ENCODE results near the gene VSIG2. TPM values are rescaled to one million over a fixed set of nuclear protein-coding genes. Genes with fewer than 3 reads are reported as not detected.
A peak's percentile ranks its signal among the peaks of the same experiment; 100 is the strongest.

VSIG2 gene
- total RNA-seq, 1 donor from 2014 or later: 0.70 TPM

- ATAC-seq (no peak), DNase-seq (ENCODE audit: missing footprints) (no peak)
- intact Hi-C loops (cut with DNase I): no loop called here
Measured at GRCh38 chr11:124753205-124753604, 1.1 kb upstream of the VSIG2 start.

- ATAC-seq: no peak
- intact Hi-C loops (cut with DNase I): no loop called here
- no peak for DNase-seq (ENCODE audit: missing footprints)
Measured at GRCh38 chr11:124752471-124753102, 532 bp upstream of the VSIG2 start.

DNA sequence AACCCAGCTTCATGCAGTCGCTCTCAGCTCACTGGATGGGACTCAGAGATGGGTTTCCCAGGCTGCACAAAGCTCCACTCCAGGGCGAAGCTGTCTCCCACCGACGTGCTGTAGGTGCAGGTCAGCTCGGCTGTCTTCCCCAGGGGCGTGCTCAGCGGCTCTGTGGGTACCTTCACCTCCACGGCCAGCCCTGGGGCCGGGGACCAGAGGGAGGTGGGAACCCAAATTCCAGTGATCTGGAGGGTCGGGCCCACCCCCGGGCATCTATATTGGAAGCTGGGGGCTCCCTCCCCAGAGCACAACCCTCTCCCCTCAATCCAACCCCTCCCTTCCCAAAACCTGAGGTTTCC lies 689 bp downstream of the VSIG2 start:
- DNase-seq (ENCODE audit: missing footprints): no peak
- no peak for ATAC-seq

GRCh38 chr11:124749912-124750311 lies 2.1 kb downstream of the VSIG2 start:
- intact Hi-C loops (cut with DNase I): no loop called here
- DNase-seq (ENCODE audit: missing footprints) (no peak), ATAC-seq (no peak)

More for the DNA sequence above, 689 bp downstream of the VSIG2 start:
- intact Hi-C loops (cut with DNase I): no loop called here

DNA sequence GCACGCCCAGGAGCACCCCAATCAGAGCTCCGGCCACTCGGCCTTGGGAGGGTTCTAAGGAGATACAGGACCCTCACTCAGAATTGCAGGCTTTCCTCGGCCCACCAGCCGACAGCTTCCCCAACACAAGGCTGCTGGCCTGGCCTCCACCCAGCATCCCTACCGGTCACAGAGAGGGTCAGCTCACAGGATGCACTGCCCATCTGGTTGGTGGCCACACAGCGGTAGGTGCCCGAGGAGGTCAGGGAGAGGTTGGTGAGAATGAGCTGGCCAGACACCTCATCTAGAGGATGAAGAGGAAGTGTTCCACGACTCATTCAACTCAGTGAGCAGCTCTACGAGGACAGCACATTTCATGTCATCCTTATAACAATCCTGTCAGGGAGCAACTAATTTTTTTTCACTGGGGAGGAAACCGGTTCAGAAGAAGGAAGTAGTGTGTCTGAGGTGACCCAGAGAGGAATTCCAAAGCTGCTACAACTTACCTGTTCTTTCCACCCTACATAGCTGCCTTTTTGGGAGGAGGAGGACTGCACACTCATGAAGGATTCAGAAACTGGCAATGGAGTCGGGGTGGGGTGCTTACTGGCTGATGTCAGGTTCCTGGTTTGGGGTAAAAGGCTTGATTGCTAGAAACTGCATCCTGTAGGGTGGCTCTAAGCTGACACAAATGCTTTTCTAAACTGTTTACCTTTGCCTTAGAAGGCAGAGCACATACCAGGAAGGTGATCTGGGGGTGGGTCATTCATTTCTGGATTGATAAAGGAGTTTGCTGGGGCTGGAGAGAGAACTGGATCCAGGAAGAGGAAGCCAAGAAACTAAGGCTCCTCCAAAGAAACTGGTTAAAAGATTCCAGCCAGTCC lies 3.3 kb downstream of the VSIG2 start:
- DNase-seq (ENCODE audit: missing footprints) (no peak), ATAC-seq (no peak)
- intact Hi-C loops (cut with DNase I): no loop called here

DNA sequence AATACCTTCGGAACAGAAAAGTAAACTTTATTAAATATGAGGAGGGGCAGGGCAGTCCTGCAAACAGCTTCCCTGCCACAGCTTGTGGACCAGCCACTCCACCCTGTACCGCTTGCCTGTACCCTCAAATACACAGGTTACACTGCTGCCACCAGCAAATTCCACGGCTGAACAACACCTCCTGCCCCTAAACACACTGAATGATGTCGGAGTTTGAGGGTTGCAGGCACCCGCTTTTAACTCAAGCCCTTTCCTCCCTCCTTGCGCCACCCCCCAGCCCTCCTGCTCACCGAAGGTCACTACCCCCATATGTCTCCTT lies 4.0 kb downstream of the VSIG2 start:
- intact Hi-C loops (cut with DNase I): no loop called here
- no peak for DNase-seq (ENCODE audit: missing footprints)
- ATAC-seq: no peak

GRCh38 chr11:124747406-124748099 lies 4.5 kb downstream of the VSIG2 start:
- ATAC-seq (no peak), DNase-seq (ENCODE audit: missing footprints) (no peak)
- intact Hi-C loops (cut with DNase I): no loop called here

DNA sequence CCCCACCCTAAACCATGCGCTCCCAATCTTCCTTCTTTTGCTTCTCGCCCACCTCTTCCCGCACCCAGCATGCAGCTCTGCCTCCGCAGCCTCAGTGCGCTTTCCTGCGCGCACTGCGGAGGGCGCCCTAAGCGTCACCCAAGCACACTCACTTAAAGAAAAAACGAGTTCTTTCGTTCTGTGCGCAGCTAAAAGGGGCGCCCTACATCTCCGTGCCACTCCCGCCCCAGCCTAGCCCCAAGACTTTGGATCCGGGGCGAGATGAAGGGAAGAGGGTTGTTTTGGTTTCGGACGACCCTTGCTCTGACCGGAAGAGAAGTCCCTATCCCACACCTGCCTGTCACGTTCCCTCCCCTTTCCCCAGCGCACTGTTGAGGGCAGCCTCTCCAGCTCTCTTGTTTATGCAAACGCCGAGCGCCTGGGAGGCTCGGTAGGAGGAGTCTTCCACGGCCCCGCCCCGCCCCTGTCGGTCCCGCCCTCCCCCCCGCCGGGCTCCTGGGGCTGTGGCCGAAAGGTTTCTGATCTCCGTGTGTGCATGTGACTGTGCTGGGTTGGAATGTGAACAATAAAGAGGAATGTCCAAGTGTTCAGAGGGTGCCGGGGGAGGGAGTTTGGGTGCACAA lies 5.3 kb downstream of the VSIG2 start:
- intact Hi-C loops (cut with DNase I): no loop called here
- peak; percentile 69 for ATAC-seq
- DNase-seq (ENCODE audit: missing footprints): peak; percentile 86

GRCh38 chr11:124745835-124746620 lies 6.0 kb downstream of the VSIG2 start:
- DNase-seq (ENCODE audit: missing footprints): no peak
- intact Hi-C loops (cut with DNase I): no loop called here
- peak; percentile 7 for ATAC-seq

DNA sequence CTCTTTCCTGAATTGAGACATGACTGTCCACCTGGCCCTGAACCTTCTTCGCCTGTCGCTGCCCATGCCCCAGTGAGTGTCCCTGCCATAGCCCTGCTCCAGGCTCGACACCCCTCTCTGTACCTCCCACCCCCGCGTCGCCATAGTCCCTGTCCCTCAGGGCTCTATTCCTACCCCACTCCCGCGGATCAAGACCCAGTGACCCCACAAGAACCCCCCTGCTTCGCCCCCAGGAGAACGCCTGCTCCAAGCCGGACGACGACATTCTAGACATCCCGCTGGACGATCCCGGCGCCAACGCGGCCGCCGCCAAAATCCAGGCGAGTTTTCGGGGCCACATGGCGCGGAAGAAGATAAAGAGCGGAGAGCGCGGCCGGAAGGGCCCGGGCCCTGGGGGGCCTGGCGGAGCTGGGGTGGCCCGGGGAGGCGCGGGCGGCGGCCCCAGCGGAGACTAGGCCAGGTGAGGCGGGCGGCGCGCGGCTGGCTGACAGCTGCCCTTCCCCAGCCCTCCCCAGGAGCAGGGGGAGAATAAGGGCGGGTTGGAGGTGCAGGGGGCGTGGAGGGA lies 6.7 kb downstream of the VSIG2 start:
- ATAC-seq (no peak), DNase-seq (ENCODE audit: missing footprints) (no peak)
- intact Hi-C loops (cut with DNase I): no loop called here

DNA sequence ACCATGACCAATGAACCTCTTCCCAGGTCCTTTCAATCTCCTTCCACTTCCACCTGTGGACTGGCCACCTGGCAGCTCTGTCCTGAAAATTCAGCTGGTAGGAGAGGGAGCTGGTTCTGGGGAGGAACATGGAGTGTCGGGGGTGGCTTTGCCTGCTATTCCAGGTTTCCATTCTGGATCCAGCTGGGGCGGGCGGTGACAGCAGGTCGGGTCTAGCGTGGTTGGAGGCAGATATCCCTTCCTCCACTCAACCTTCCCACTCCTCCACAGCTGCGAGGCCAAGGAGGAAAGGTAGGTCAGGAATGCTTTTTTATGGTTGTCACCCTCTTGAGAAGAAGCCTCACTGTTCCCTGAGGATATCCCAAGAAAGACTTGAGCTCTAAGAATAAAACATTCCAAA lies 9.0 kb downstream of the VSIG2 start:
- intact Hi-C loops (cut with DNase I): no loop called here
- DNase-seq (ENCODE audit: missing footprints) (no peak), ATAC-seq (no peak)

DNA sequence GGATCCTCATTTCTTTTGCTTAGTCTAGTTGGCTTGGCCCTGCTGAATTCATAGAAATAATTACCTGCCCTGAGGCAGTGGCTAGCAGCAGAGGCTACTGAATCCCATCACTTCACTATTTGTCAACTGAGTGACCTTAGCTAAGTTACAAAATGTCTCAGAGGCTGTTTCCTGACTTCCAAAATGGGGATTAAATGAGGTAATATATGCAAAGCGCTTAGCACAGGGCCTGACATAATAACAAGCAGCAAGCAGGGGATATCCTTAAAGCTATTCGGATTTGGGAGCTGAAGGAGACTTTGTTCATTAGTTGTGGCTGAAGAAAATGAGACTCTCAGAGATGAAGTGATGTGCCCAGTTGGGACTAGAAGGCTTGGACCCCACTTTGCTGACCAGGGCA lies 9.5 kb downstream of the VSIG2 start:
- ATAC-seq (no peak), DNase-seq (ENCODE audit: missing footprints) (no peak)
- intact Hi-C loops (cut with DNase I): no loop called here

- intact Hi-C loops (cut with DNase I): no loop called here
- ATAC-seq (peak; percentile 49), DNase-seq (ENCODE audit: missing footprints) (peak; percentile 81)
Measured at GRCh38 chr11:124740277-124740882, 11.7 kb downstream of the VSIG2 start.

GRCh38 chr11:124739479-124740276 lies 12.4 kb downstream of the VSIG2 start, which contains the start of gene NRGN:
Gene NRGN (plus strand): TSS chr11:124739942. CDS start chr11:124740085, 143 bp downstream.
- ATAC-seq (peak; percentile 99), DNase-seq (ENCODE audit: missing footprints) (peak; percentile 95)
- intact Hi-C loops (cut with DNase I): no loop called here

DNA sequence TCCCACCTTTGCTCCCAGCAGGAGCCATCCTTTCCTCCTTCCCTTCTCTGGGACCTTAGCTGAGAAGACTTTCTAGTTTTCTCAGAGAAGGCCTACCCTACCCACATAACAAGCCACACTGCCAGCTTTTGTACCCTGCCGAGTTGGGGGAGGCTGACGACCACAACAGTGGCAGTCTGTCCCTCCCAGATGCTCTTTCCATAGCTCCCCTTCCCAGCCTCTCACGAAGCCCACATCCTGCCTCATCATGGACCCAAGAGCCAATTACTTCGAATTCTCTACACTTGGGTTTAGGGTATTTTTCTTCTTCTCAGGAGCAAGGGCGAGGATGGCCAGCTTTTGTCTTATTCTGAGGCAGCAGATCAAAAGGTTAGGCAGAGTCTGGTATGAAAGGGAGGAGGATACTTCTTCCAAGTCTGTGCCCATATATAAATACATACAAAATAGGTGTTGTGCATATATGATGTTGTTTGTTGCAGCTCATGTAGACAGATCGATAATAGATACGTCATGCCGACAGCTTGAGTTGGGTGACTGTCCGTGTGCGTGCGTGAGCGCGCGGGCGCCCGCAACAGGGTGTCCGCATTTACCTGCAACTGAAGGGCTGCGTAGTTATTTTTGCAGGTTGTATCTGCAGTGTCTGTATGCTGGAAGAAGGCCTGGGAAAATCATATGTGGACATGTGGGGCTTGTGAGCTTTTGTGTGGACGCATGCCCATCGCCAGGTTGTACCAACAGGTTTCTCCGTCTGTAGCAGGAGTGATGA lies 13.2 kb downstream of the VSIG2 start:
- DNase-seq (ENCODE audit: missing footprints) (no peak), ATAC-seq (no peak)
- intact Hi-C loops (cut with DNase I): no loop called here

GRCh38 chr11:124737638-124738305 lies 14.3 kb downstream of the VSIG2 start:
- no peak for ATAC-seq
- intact Hi-C loops (cut with DNase I): no loop called here
- no peak for DNase-seq (ENCODE audit: missing footprints)

Data from Right ventricle myocardium inferior (tissue), 1 donor.